Jurkat, Clone E6-1 (cell line): ENCODE measurements around the gene DBH.

Experiments used
- DNase-seq: peaks from one replicate; pipeline ENCODE4 v3.0.0-alpha.2; 2011; ENCODE audit warnings: low read depth, low spot score
- H3K4me3 ChIP-seq: 2 replicates; pipeline ENCODE4 v1.5.1; 2011; ENCODE audit warnings: mild to moderate bottlenecking, low read length, control low read depth, moderate library complexity

DBH gene

GRCh38 chr9:133640160-133640559, 4.0 kb downstream of the DBH start:
- H3K4me3 ChIP-seq = no peak overlapping the region
- no peak for DNase-seq

GRCh38 chr9:133640580-133641395, 4.6 kb downstream of the DBH start:
- no peak for DNase-seq
- H3K4me3 ChIP-seq = no peak overlapping the region

- H3K4me3 ChIP-seq = no peak overlapping the region
- DNase-seq = no peak
Observed at GRCh38 chr9:133641396-133641655, 5.2 kb downstream of the DBH start.

GRCh38 chr9:133641861-133642595, 5.9 kb downstream of the DBH start:
- no peak overlapping the region for H3K4me3 ChIP-seq
- DNase-seq = no peak

GRCh38 chr9:133642708-133643361, 6.7 kb downstream of the DBH start:
- DNase-seq = no peak
- no peak overlapping the region for H3K4me3 ChIP-seq

- DNase-seq = no peak
- H3K4me3 ChIP-seq = no peak overlapping the region
Observed at GRCh38 chr9:133643362-133643755, 7.2 kb downstream of the DBH start.

- DNase-seq = no peak
- H3K4me3 ChIP-seq = no peak overlapping the region
Observed at GRCh38 chr9:133643978-133644760, 8.0 kb downstream of the DBH start.

GRCh38 chr9:133645021-133645765, 9.0 kb downstream of the DBH start:
- H3K4me3 ChIP-seq = no peak overlapping the region
- peak; percentile 25 for DNase-seq

- H3K4me3 ChIP-seq = no peak overlapping the region
- no peak for DNase-seq
Observed at GRCh38 chr9:133647148-133647547, 11.0 kb downstream of the DBH start.

GRCh38 chr9:133647765-133648469, 11.8 kb downstream of the DBH start:
- no peak for DNase-seq
- no peak overlapping the region for H3K4me3 ChIP-seq

GRCh38 chr9:133649194-133649593, 13.0 kb downstream of the DBH start:
- DNase-seq = no peak
- H3K4me3 ChIP-seq = no peak overlapping the region

- no peak for DNase-seq
- no peak overlapping the region for H3K4me3 ChIP-seq
Observed at GRCh38 chr9:133650026-133650425, 13.9 kb downstream of the DBH start.

GRCh38 chr9:133653638-133654037, 17.5 kb downstream of the DBH start:
- no peak for DNase-seq
- no peak overlapping the region for H3K4me3 ChIP-seq

- DNase-seq = no peak
- H3K4me3 ChIP-seq = no peak overlapping the region
Observed at GRCh38 chr9:133654736-133655657, 18.8 kb downstream of the DBH start.

GRCh38 chr9:133655701-133656100, 19.5 kb downstream of the DBH start:
- no peak overlapping the region for H3K4me3 ChIP-seq
- DNase-seq = no peak

- peak; percentile 24 for DNase-seq
Observed at GRCh38 chr9:133656211-133657119, 20.3 kb downstream of the DBH start.

More at GRCh38 chr9:133656211-133657119, 20.3 kb downstream of the DBH start:
- H3K4me3 ChIP-seq = no peak overlapping the region
